GM12801 (cell line): ENCODE data around the gene TGFA.

ENCODE experiments used
- CTCF ChIP-seq: IDR thresholded peaks from one replicate; pipeline ENCODE4 v1.5.1; 2011; ENCODE audit warnings: control low read depth; ENCODE audit not compliant: insufficient read length; ENCODE audit errors: extremely low read depth

Gene TGFA

GRCh38 chr2:70553334-70553583, 367 bp downstream of the TGFA start:
- no peak for TF ChIP-seq CTCF

GRCh38 chr2:70552501-70553333, 909 bp downstream of the TGFA start:
- no peak for TF ChIP-seq CTCF

- TF ChIP-seq CTCF, result no peak
Observed at GRCh38 chr2:70551167-70551566, 2.5 kb downstream of the TGFA start.

GRCh38 chr2:70549962-70550361, 3.7 kb downstream of the TGFA start:
- TF ChIP-seq CTCF, result no peak

- TF ChIP-seq CTCF, result no peak
Observed at GRCh38 chr2:70549064-70549710, 4.4 kb downstream of the TGFA start.

- TF ChIP-seq CTCF, result no peak
Observed at GRCh38 chr2:70548233-70548632, 5.4 kb downstream of the TGFA start.

- no peak for TF ChIP-seq CTCF
Observed at GRCh38 chr2:70546885-70547284, 6.7 kb downstream of the TGFA start.
